A673 (cell line): ENCODE data around the gene TRAPPC14.

Experiments
- CTCF ChIP-seq: fragments of 300-800, 200-600 bp; sonication (generic); conservative IDR thresholded peaks from 2 replicates; pipeline ENCODE4 v1.5.1; 2017; ENCODE audit warnings: low read depth, mild to moderate bottlenecking, antibody characterized with exemption, low read length, moderate library complexity, mixed read lengths
- EZH2 ChIP-seq: fragments of 200-600 bp; sonication (generic); IDR thresholded peaks from 2 replicates; pipeline ENCODE4 v1.6.1; 2017; ENCODE audit warnings: borderline replicate concordance, low read depth, mild to moderate bottlenecking, mixed read lengths, antibody characterized with exemption, low read length; ENCODE audit not compliant: poor library complexity, severe bottlenecking

DNA sequence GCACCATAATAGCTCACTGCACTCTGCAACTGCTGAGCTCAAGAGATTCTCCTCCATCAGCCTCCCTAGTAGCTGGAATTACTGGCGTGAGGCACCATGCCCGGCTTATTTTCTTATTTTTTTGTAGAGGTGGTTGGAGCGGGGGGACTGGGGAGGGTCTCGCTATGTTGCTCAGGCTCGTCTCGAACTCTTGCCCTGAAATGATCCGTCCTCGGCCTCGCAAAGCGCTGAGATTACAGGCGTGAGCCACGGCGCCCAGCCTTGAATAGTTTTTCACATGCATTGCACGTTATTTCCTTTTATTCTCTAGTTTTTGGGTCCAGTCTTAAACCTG lies 10.3 kb downstream of the TRAPPC14 start:
- TF ChIP-seq CTCF (no peak), EZH2 (no peak)
